AG09309 (cell line): ENCODE results near the gene PPP1R7.
"Not testable (repeated sequence)": the region's sequence is repeated elsewhere in the genome, so short reads cannot be mapped to it uniquely, and the experiment has no call there.

Experiments
- DNase-seq: peaks from one replicate; pipeline ENCODE4 v3.0.0-alpha.2; 2010; ENCODE audit warnings: low read depth
- H3K4me3 ChIP-seq: 2 replicates; pipeline ENCODE4 v1.5.1; 2011; ENCODE audit warnings: mild to moderate bottlenecking, low read depth, low read length, moderate library complexity; ENCODE audit not compliant: control insufficient read depth
- CTCF ChIP-seq: IDR thresholded peaks from 2 replicates; pipeline ENCODE4 v1.5.1; 2011; ENCODE audit warnings: mild to moderate bottlenecking, low read depth, low read length, inconsistent platforms; ENCODE audit not compliant: insufficient read depth, control insufficient read depth; ENCODE audit errors: missing control alignments

PPP1R7 gene

GRCh38 chr2:241149925-241150659 lies at the start of gene PPP1R7:
Gene PPP1R7 (plus strand): TSS chr2:241150467. CDS start chr2:241150496, 29 bp downstream.
- DNase-seq: peak; percentile 55
- no peak for TF ChIP-seq CTCF
- peak within 1 kb of the TSS; percentile 84 for H3K4me3 ChIP-seq

GRCh38 chr2:241102239-241102803 lies 47.9 kb upstream of the PPP1R7 start, which contains the start of gene MTERF4:
Gene MTERF4 (minus strand): TSS chr2:241102287. CDS start chr2:241102273, 14 bp downstream.
- DNase-seq: peak; percentile 10
- no peak for TF ChIP-seq CTCF
- peak within 1 kb of the TSS; percentile 76 for H3K4me3 ChIP-seq

- no peak for TF ChIP-seq CTCF
- DNase-seq: no peak
- H3K4me3 ChIP-seq: peak overlapping the region; percentile 76
Measured at GRCh38 chr2:241103176-241103595, 47.1 kb upstream of the PPP1R7 start.

GRCh38 chr2:241104611-241105010 lies 45.7 kb upstream of the PPP1R7 start:
- DNase-seq, H3K4me3 ChIP-seq: not testable (repeated sequence)

GRCh38 chr2:241105641-241106040 lies 44.6 kb upstream of the PPP1R7 start:
- DNase-seq: no peak
- H3K4me3 ChIP-seq: no peak overlapping the region
- no peak for TF ChIP-seq CTCF

GRCh38 chr2:241107031-241107783 lies 43.1 kb upstream of the PPP1R7 start:
- no peak for TF ChIP-seq CTCF
- no peak overlapping the region for H3K4me3 ChIP-seq
- no peak for DNase-seq
